ENCODE results near the gene KRT74. TPM values are rescaled to one million over a fixed set of nuclear protein-coding genes. Genes with fewer than 3 reads are reported as not detected.

KRT74 gene
- polyA plus RNA-seq (ENCODE audit: insufficient read length in 3 of 3) = not detected
- long read RNA-seq, donor 1 = 0 reads
- long read RNA-seq, donor 2 = 0 reads
- long read RNA-seq, donor 3 = 0 reads
- long read RNA-seq, donor 4 = 0 reads
- long read RNA-seq, donor 5 = 0 reads
- long read RNA-seq, donor 6 = 0 reads
- long read RNA-seq, donor 7 = 0 reads
- long read RNA-seq, donor 8 = 0 reads
- long read RNA-seq, donor 9 = 0 reads
- long read RNA-seq, donor 10 = 0 reads
- long read RNA-seq, donor 11 = 0 reads
- long read RNA-seq, donor 12 = 0 reads
- long read RNA-seq, donor 13 = 0 reads
- long read RNA-seq, donor 14 = 0 reads
- long read RNA-seq, donor 15 = 0 reads
- long read RNA-seq, donor 16 = 0 reads

GRCh38 chr12:52573743-52574142 is at the start of gene KRT74:
Gene KRT74 (minus strand): TSS chr12:52573843. CDS start chr12:52573777, 66 bp downstream.
- DNase-seq = no peak

- DNase-seq = no peak
Measured at GRCh38 chr12:52622349-52622748, 48.7 kb upstream of the KRT74 start.

DNA sequence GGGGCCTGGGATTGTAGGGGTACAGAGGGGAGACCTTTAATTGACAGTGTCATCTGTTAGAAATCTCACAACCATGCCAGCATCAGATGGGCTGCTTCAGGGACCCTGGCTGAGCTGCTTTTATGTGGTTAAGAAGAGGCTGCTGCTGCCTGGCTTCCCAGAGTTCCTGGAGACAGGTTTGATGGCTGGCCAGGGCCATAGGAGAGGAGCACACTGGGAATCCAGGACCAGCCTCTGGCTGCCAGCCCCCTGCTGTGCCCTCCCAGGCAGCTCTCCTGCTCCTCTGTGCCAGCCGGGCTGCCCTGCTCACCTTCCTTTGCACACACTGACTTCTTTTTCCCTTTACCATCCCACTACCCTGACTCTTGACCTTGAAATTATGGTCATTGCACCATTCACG is 45.2 kb upstream of the KRT74 start:
- no peak for DNase-seq

DNA sequence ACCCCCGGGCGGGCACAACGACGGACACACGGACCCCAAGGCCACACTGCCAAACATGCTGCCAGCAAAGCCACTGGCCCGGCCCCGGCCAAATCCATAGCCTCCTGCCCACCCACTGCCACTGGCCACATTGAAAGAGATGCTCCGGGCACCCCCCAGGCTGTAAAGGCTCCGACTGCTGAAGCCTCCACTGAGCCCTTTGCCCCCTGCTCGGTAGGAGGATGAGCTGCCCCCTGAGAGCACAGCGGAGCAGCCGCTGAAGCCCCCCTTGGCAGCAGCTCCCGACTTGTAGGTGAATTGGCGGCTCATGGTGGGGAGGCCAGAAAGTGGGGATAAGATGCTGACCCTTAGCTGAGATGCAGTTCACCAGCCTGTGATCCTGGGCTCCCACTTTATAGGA is 44.6 kb upstream of the KRT74 start, which contains the start of gene KRT73:
Gene KRT73, minus strand, starts transcription at position 344 of the 400 bp plus-strand sequence. Its CDS starts 35 bp downstream, at position 309.
- DNase-seq = no peak

GRCh38 chr12:52617403-52617785 is 43.8 kb upstream of the KRT74 start:
- DNase-seq = no peak

DNA sequence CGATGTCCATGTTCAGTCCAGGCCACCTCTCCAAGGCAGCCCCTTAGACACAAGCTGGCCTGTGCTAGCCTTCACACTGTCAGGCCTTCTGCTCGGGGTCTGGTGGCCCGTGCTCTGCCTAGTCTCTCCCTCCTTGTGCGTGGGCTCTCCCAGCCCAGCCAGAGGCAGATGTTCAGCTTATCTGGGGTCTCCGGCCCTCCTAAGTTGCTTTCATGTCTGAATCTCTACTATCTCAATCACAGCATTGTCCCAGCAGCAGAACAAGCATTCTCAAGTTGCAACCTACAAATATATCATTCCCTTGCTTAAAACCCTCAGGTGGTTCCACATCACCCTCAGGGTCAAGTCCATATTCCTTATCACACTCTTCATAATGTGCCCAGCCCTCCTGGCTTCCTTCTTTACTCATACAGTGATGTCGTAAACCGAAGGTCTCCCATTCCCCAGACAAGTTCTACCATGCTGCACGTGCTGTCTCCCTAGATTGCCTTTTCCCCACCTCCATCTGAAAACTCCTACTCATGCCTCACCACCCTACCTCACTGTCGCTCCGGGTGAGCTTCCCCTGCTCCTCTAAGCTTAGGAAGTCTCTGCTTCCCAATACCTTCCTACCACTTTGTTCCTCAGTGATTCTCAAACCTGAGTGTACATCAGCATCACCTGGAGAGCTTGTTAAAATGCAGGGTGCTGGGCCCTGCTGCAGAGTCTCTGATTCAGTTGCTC is 43.2 kb upstream of the KRT74 start:
- no peak for DNase-seq

DNA sequence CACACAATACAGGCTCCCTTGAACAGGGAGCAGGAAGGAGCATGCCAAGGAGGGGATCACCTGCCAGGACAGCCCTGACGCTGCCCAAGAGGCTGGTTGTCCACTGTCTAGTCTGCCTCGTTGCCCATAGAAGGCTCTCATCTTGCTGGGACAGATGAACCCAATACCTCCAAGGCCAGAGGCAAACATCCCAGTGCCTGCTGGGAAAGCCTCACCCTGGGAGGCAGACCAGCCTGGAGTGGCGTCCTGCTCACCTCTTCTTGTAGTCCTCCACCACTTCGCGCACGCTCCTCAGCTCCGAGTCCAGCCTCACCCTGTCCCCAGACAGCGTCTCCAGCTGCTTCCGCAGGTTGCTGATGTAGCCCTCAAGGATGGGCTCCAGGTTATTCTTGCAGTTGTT is 42.3 kb upstream of the KRT74 start:
- no peak for DNase-seq

DNA sequence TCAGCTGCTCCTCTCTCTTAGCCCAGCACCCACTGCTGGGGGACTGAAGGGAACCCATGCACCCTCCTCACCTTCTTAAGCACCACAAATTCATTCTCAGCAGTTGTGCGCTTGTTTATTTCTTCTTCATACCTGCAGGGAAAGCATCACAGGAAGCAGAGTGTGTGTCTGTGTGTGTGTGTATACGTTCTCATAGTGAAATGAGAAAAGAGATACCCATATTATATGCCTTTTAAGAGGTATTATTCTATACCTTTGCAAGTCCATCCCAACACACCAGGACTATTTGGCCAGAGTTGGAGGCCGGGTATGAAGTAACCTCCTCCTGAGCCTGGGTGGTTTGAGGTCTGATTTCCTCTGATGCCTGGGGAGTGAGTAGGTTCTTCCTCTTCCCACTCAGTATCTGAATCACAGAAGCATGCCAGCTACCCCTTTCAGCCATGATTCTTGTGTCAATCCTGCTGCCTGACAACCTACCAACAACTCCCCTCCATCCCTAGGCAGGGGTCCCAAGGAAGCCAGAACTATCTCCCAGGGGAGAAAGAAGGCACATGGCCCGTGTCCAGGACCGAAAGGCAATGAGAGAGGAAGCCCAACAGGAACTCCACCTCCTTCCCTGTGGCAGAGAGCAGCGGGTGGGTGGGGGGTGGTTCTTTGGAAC is 41.7 kb upstream of the KRT74 start:
- DNase-seq = no peak

DNA sequence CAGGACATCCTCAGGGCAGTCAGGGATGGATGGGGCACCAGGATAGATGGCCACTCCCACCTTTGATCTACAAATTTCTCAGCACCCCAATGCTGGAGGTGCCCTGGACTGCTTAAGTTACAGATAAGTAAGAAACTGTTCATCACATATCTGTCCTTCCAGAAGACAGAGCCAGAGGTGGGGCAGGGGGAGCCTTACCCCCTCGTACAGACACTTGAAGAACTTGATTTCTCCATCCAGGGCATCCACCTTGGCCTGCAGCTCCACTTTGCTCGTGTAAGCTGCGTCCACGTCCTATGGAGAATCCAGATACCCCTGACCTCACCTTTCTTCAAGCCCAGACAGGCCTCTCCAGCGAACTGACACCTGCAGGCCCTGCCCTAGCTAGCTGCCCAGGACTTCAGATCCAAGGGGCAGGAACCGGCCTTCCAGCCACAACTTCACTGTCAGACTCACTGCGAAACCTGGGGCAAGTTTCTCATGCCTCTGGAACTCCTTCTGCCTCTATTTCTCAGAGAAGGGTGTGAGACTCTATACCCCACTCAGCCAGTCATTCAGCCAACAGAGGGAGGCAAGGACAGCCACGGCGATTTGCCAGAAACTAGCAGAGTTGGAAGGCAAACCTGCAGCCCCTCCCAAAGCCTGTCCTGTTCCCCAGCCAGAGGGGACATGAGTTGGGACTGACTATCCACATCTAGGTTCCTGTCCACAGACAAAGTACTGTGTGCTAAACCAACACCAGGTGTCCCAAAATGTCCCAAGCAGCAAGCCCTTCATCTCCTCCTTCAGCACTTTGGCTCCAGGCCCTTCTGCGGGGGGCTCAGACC is 41.0 kb upstream of the KRT74 start:
- no peak for DNase-seq

DNA sequence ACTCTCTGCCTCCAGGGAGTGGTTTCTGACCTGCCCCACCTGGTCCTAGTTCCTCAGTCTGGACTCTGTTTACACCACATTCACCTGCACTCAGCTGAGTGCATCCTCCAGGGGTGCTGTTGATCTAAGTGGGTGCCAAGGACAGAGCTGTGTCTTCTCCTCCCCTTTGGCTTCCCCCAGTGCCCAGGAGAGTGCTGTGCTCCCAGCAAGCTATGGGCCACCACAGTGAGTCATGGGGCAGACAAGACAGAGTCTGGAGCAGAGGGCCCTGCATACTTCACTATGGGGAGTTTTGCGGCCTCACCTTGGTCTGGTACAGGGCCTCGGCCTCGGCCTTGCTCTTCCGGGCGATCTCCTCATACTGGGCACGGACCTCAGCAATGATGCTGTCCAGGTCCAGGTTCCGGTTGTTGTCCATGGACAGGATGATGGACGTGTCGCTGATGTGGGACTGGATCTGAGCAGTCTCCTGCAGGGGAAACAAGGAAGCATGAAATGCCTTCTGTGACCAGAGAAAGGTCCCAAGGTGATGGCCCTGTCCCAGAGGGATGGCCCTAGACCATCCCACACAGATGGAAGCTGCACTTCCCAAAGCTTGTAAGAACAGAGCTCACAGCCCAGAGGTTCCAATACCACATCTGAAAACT is 39.9 kb upstream of the KRT74 start:
- no peak for DNase-seq

DNA sequence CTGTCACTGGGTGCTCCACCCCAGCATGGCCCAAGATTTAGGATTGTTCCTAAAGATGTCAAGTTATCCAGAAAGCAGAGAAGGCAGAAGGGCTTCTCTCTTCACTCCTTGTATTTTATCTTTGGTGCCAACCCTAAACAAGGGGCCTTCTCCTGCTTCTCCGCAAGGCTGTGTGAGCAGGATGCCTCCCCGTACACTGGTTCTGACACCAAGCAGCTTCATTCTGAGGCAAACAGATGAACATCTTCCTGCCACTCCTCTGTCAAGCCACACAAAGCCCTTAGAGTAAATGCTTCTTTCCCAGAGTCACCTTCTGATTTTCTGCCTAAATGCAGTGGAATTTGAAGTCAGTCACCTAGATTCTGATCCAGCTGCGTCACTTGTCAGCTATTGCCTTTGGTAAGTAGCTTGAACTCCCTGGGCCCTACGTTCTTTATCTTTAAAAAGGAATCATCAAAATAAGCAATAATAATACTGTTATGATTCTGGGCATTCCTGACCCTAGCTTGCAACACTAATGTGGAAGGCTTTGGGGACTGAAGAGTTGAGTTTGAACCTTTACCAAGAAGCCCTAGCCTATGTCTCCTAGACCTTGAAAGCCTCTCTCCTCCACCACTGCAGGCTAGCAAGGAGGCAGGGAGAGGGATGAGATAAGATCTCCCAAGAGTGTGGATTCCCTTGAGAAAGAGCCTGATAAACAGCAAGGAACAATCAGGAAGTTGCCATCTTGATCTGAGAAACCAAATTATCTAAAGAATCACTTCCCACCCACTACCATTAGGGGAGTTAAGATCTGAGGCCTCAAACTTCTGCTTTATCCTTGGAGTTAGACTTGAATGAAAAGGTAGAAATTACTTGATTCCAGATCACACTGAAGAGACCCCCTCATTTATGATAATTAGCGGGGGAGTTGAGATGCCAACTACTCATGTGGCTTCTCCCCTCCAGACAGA is 39.1 kb upstream of the KRT74 start:
- no peak for DNase-seq

DNA sequence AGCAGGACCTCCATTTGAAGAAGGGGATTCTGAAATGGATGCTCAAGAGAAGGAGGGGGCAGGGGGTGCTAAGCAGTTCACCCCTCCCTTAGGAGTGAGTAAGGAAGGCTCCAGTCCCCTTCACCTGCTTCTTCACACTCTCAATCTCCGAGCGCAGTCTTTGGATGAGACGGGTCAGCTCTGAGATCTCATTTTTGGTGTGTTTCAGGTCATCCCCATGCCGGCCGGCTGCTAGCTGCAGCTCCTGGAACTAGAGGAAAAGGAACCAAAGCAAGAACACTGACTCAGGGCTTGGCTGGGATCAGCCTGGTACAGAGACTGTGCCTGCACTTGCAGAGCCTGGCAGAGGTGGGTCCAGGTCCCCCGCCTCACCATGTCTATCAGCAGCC is 37.4 kb upstream of the KRT74 start:
- no peak for DNase-seq

- no peak for DNase-seq
Measured at GRCh38 chr12:52608826-52609630, 35.4 kb upstream of the KRT74 start.

DNA sequence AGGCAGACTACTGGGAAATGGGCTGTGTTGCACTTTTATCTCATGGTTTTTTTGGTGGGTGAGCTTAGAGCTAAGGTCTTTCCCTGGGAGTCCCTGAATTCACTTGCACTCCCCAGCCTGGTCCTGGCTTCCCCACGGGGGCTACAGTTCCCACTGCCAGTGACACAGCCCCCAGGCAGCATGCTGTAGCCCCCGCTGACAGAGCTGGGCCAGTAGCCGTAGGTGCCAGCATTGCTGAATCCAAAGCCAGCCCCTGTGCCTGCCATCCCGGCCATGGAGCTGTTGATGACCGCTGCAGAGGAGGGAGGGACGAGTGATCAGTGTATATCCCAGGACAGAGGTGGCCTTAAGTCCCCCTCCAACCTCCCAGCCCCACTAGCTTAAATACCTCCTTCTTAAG is 34.5 kb upstream of the KRT74 start:
- no peak for DNase-seq

DNA sequence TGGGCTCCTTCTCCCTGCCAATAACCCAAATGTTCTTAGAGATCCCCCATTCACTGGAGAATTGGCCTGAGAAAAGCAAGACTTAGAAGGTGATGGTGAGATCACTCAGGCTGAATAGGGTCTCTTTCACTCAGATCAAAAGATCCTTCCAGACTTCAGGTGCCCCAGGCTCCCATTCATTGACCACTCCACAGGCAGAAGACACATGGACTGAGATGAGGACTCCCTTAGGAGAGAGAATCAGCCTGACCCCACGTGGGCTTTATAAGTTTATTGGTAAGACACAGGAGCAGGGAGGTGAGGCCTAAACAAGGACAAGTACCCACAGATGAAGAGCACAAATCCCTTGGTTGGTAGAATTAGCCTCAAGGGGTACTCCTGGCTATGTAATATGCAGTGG is 33.7 kb upstream of the KRT74 start:
- DNase-seq = no peak

GRCh38 chr12:52606581-52607218 is 33.1 kb upstream of the KRT74 start:
- no peak for DNase-seq

DNA sequence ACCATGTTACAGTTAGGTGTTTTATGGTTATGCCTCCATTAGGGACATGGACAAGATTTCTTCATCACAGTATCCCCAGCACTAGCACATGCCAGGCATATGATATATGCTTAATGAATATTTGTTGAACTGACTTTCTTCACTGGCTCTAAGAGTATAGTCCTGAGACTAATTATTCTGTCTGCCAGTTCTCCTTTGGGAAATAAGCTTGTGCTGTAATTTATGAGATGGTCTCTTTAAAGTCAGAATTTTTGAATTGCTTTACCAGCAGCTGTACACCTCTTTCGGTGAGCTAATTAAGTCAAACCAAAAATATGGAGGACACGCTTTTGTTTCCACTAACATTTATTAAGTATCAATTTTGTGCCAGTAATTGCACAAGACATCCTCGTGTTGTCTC is 32.5 kb upstream of the KRT74 start:
- DNase-seq = no peak

DNA sequence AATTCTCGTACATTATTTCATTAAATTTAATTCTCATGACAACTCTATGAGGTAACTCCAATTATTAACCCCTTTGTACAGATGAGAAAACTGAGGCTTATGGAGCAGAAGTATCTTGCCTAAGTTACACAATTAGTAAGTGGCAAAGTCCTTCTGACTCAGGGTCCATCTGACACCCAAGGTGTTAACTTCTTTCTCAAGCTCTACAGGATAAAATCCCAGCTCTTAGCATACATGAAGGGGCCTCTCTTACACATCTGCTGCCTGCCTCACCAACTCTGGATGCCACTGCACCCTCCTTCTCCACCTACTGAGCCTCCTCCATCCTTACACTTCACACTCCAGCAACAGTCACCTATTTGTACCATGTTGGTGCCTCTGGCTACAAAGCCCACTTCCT is 31.9 kb upstream of the KRT74 start:
- no peak for DNase-seq

- DNase-seq = no peak
Measured at GRCh38 chr12:52604859-52605258, 31.2 kb upstream of the KRT74 start.
